IPS-11a (cell line): Measurements from ENCODE around the gene FYN.

Source experiments
- H3K4me3 ChIP-seq: one replicate; pipeline ENCODE4 v1.5.1; 2013; ENCODE audit warnings: low read depth, low read length, control low read depth

FYN gene

GRCh38 chr6:111757342-111757741 is 115.9 kb downstream of the FYN start:
- H3K4me3 ChIP-seq, result no peak overlapping the region

- H3K4me3 ChIP-seq, result no peak overlapping the region
Observed at GRCh38 chr6:111754423-111754822, 118.8 kb downstream of the FYN start.

- no peak overlapping the region for H3K4me3 ChIP-seq
Observed at GRCh38 chr6:111753573-111753972, 119.7 kb downstream of the FYN start.

GRCh38 chr6:111752476-111752875 is 120.8 kb downstream of the FYN start:
- H3K4me3 ChIP-seq, result no peak overlapping the region

GRCh38 chr6:111750753-111751673 is 122.2 kb downstream of the FYN start:
- H3K4me3 ChIP-seq, result no peak overlapping the region

- no peak overlapping the region for H3K4me3 ChIP-seq
Observed at GRCh38 chr6:111750153-111750552, 123.1 kb downstream of the FYN start.

- no peak overlapping the region for H3K4me3 ChIP-seq
Observed at GRCh38 chr6:111748231-111748647, 125.0 kb downstream of the FYN start.

GRCh38 chr6:111747829-111748228 is 125.4 kb downstream of the FYN start:
- no peak overlapping the region for H3K4me3 ChIP-seq

GRCh38 chr6:111747396-111747795 is 125.9 kb downstream of the FYN start:
- H3K4me3 ChIP-seq, result no peak overlapping the region

- H3K4me3 ChIP-seq, result no peak overlapping the region
Observed at GRCh38 chr6:111746983-111747382, 126.3 kb downstream of the FYN start.

- H3K4me3 ChIP-seq, result no peak overlapping the region
Observed at GRCh38 chr6:111745636-111746035, 127.6 kb downstream of the FYN start.

GRCh38 chr6:111745186-111745585 is 128.1 kb downstream of the FYN start:
- H3K4me3 ChIP-seq, result no peak overlapping the region

GRCh38 chr6:111743862-111744692 is 129.2 kb downstream of the FYN start:
- H3K4me3 ChIP-seq, result no peak overlapping the region

- H3K4me3 ChIP-seq, result no peak overlapping the region
Observed at GRCh38 chr6:111743360-111743759, 129.9 kb downstream of the FYN start.

- H3K4me3 ChIP-seq, result no peak overlapping the region
Observed at GRCh38 chr6:111741177-111741952, 131.9 kb downstream of the FYN start.

GRCh38 chr6:111740506-111740905 is 132.7 kb downstream of the FYN start:
- H3K4me3 ChIP-seq, result no peak overlapping the region

- H3K4me3 ChIP-seq, result no peak overlapping the region
Observed at GRCh38 chr6:111739257-111739696, 134.0 kb downstream of the FYN start.

GRCh38 chr6:111738631-111739030 is 134.6 kb downstream of the FYN start:
- no peak overlapping the region for H3K4me3 ChIP-seq

GRCh38 chr6:111738156-111738555 is 135.1 kb downstream of the FYN start:
- no peak overlapping the region for H3K4me3 ChIP-seq

GRCh38 chr6:111737065-111737521 is 136.2 kb downstream of the FYN start:
- no peak overlapping the region for H3K4me3 ChIP-seq
